SKM-1 treated with dmso at 0.1 percent for 144 hours (cell line): ENCODE measurements around the gene B4GALT3.
A peak's percentile ranks its signal among the peaks of the same experiment; 100 is the strongest.

Source experiments
- DNase-seq: peaks from one replicate; lab custom pipeline; 2025; ENCODE audit not compliant: unreplicated experiment; lab: John Stamatoyannopoulos, UW

The B4GALT3 gene

DNA sequence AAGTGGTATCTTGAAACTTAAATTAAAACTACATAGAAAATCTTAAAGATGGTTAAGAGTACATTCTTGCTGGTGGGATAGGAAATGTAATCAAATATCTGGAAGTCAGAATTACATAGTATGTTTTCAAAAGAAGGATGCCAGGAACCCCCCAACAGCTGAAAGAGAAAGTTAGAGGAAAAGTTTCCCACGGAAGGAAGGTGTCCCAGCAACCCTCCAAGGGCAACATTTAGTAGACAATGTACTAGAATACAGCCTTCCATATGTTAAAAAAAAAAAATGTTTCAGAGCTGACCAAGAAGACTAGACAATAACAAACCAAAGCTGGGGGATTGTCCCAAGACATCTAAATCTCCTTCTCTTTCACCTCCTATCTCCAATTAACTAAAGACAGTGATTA lies 47.0 kb downstream of the B4GALT3 start:
- DNase-seq = no peak

DNA sequence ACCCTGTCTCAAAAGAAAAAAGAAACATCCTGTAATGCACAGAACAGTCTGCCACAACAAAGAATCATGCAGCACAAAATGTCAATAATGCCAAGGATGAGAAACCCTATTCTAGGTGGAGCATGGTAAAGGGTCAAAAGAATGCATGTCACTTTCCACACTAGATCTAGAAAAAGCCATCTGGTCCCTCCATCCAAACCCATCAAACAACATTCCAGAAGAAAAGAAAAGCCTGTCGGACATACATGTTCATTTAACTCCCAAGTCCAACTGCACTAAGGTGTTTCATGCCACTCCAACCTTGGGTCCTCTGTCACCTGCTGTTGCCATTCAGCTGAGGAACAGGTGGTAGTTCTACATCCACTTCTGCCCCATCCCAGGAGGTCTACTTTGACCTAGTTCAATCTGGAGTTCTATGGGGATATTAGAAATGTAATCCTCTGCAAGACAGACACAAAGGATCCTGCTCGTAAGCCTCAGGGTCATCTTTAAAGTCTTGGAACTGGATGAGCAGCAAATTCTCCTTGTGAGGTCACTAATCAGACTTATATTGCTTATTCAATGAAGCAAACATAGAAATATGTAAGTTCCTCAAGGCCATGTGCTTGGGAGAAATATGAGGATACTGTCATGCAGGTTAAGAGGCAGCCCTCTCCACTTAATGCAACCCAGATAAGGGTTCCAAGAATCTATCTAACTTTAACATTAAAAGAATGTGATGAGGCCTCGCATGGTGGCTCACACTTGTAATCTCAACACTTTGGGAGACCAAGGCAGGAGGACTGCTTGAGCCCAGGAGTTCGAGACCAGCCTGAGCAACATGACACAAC lies 48.5 kb downstream of the B4GALT3 start:
- DNase-seq = no peak

DNA sequence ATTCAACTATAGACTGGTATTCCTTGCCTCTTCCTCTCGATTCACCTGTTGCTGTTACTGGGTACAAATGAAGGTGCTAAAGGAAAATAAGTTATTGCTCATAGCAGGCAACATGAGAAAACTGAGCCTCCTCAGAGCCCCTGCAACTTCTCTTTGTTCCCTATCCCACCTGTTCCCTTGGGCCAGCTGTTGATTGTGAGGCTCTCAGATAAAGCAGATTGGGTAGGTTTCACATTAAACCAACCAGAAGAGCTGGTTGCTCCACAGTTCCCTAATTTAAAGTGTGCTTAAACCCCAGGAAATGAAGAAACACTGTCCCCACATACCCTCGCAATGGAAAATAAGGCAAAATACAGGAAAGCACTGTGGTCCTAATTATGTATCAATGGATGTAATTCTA lies 49.7 kb downstream of the B4GALT3 start:
- DNase-seq = peak; percentile 58

DNA sequence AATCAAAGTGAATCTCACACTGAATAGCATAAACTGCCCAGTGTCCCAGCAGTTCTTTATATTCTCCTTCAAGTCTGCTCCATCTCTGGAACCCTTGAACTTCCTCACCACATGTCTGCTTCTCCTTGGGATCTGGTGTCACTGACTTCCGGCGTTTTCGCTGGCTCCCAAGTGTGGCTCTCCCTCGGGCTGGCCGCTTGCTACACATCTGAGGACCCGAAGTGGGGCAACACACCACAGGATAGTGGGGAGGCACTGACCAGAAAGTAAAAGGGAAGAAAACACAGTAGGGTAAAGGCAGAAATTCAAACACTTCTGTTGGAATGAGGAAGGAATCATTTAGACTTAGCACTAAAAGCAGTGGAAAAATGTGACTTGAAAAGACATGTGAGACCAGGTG lies 54.3 kb downstream of the B4GALT3 start:
- DNase-seq = no peak

DNA sequence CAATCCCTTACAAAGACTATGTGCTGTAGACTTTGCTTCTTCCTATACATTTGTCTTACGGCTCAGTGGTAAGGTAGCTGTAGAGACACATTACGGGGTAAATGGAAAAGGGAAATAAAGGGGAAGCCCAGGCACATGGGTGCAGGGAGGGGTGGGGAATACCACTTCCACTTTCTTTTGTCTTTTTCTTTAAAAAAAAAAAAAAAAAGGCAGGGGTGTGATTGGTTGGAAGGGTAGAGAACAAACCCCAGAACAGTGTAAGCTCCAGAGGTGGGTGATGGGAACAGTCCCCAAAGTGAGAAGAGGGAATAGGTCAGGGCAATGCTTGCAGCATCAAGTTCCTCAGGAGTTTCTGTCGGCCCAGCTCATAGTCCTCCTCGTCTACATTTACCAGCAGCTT lies 55.5 kb downstream of the B4GALT3 start:
- peak; percentile 63 for DNase-seq
